Sigmoid colon (tissue), 4 donors: ENCODE results near the gene SPAG6.

Source experiments
- EP300 ChIP-seq, 4 donors: sonication (generic); formaldehyde crosslinking; IDR thresholded peaks; one replicate each; pipeline ENCODE4 v1.6.1; 2017; ENCODE audit warnings: antibody characterized with exemption in 4 of 4
- POLR2A ChIP-seq, 2 donors: fragments of 450-650 bp; IDR thresholded peaks; one replicate each; pipeline ENCODE4 v1.6.1; 2016; ENCODE audit warnings: antibody characterized with exemption in 2 of 2, mild to moderate bottlenecking in 2 of 2, moderate library complexity in 2 of 2
- POLR2AphosphoS5 ChIP-seq, 4 donors: sonication (generic); formaldehyde crosslinking; IDR thresholded peaks; one replicate each; pipeline ENCODE4 v1.6.1; 2017; ENCODE audit warnings: antibody characterized with exemption in 4 of 4
- TF ChIP-seq, protein P1 (sequence below), 4 experiments: fragments of 450-650 bp in 3 of 4; fragments of 200-600 bp in 1 of 4; IDR thresholded peaks; one replicate each; pipeline ENCODE4 v1.5.1; 2016 to 2019; ENCODE audit warnings: antibody characterized with exemption in 4 of 4, mild to moderate bottlenecking in 3 of 4, moderate library complexity in 2 of 4

- TF ChIP-seq POLR2AphosphoS5 (IDR thresholded peaks at IDR 0.05) (no peak), POLR2A (IDR thresholded peaks at IDR 0.05) (no peak), EP300 (IDR thresholded peaks at IDR 0.05) (no peak)
- TF ChIP-seq, protein P1, sequence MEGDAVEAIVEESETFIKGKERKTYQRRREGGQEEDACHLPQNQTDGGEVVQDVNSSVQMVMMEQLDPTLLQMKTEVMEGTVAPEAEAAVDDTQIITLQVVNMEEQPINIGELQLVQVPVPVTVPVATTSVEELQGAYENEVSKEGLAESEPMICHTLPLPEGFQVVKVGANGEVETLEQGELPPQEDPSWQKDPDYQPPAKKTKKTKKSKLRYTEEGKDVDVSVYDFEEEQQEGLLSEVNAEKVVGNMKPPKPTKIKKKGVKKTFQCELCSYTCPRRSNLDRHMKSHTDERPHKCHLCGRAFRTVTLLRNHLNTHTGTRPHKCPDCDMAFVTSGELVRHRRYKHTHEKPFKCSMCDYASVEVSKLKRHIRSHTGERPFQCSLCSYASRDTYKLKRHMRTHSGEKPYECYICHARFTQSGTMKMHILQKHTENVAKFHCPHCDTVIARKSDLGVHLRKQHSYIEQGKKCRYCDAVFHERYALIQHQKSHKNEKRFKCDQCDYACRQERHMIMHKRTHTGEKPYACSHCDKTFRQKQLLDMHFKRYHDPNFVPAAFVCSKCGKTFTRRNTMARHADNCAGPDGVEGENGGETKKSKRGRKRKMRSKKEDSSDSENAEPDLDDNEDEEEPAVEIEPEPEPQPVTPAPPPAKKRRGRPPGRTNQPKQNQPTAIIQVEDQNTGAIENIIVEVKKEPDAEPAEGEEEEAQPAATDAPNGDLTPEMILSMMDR (IDR thresholded peaks at IDR 0.05) = no peak
Observed at GRCh38 chr10:22415072-22415471, 69.8 kb downstream of the SPAG6 start.
